Muscle layer of colon (tissue), 2 donors: ENCODE measurements around the gene NLRP5.
"Not testable (repeated sequence)": the region's sequence is repeated elsewhere in the genome, so short reads cannot be mapped to it uniquely, and the experiment has no call there.

Experiments used
- H3K27ac ChIP-seq: one replicate; pipeline ENCODE4 v1.7.0; 2013; ENCODE audit warnings: low read depth, mild to moderate bottlenecking, low read length, moderate library complexity
- H3K27me3 ChIP-seq, 2 donors: one replicate each; pipeline ENCODE4 v1.7.0; 2013; ENCODE audit warnings: low read length in 2 of 2, mild to moderate bottlenecking in 2 of 2; ENCODE audit not compliant: insufficient read depth in 2 of 2, control insufficient read depth in 1 of 2
- H3K36me3 ChIP-seq: one replicate; pipeline ENCODE4 v1.7.0; 2013; ENCODE audit warnings: mild to moderate bottlenecking, low read length; ENCODE audit not compliant: insufficient read depth
- H3K4me1 ChIP-seq: one replicate; pipeline ENCODE4 v1.7.0; 2013; ENCODE audit warnings: mild to moderate bottlenecking, low read length; ENCODE audit not compliant: insufficient read depth
- H3K4me3 ChIP-seq, 2 donors: one replicate each; pipeline ENCODE4 v1.7.0; 2013; ENCODE audit warnings: low read length in 2 of 2, low read depth in 1 of 2, mild to moderate bottlenecking in 1 of 2, moderate library complexity in 1 of 2
- H3K9ac ChIP-seq: one replicate; pipeline ENCODE4 v1.7.0; 2013; ENCODE audit warnings: low read length
- H3K9me3 ChIP-seq: one replicate; pipeline ENCODE4 v1.7.0; 2013; ENCODE audit warnings: mild to moderate bottlenecking, low read length
- donor health status: abdominal sarcoma.
- donor health status: Adenocarcinoma of cecum.

Gene NLRP5

DNA sequence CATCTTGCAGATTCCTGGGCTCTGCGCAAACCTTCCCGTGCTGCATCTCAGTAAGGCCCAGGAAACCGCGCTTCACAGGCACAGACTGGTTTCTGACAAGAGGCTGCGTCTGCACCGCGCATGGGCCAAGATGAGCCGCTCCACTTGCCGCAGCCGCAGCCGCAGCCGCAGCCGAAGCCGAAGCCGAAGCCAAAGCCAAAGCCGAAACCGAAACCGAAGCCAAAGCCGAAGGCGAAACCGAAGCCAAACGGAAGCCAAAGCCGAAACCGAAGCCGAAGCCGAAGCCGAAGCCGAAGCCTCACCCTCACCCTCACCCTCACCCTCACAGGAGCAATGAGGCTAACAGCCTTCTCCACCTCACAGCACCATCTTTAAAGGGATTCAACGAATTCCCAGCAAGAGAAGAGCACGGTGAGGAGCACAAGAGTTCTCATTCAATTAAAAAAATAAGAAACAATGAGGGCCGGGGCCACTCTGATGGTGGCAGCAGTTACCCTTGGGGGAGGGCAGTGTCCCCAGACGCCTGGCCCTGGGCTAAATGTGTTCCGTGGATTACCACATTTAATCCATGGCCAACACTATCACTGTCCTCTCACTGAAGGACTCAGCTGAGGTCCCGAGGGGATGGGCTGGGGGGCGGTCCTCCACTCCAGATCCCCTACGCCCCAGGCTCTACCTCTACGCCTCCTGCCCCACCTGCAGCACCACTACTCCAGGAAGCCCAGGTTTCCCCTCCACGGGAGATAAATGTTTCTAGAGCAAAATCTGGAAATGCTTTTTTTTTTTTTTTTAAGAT, 105.4 kb downstream of the NLRP5 start:
- peaks cover 5% of the 10 kb centered on the region for H3K4me1 ChIP-seq
- peaks cover 4% of the 10 kb centered on the region for H3K36me3 ChIP-seq
- no peak overlapping the region for H3K27ac ChIP-seq
- H3K9ac ChIP-seq: no peak overlapping the region
- no peaks in the 10 kb centered on the region for H3K9me3 ChIP-seq
- H3K27me3 ChIP-seq: no peaks in the 10 kb centered on the region
- no peak overlapping the region for H3K4me3 ChIP-seq

DNA sequence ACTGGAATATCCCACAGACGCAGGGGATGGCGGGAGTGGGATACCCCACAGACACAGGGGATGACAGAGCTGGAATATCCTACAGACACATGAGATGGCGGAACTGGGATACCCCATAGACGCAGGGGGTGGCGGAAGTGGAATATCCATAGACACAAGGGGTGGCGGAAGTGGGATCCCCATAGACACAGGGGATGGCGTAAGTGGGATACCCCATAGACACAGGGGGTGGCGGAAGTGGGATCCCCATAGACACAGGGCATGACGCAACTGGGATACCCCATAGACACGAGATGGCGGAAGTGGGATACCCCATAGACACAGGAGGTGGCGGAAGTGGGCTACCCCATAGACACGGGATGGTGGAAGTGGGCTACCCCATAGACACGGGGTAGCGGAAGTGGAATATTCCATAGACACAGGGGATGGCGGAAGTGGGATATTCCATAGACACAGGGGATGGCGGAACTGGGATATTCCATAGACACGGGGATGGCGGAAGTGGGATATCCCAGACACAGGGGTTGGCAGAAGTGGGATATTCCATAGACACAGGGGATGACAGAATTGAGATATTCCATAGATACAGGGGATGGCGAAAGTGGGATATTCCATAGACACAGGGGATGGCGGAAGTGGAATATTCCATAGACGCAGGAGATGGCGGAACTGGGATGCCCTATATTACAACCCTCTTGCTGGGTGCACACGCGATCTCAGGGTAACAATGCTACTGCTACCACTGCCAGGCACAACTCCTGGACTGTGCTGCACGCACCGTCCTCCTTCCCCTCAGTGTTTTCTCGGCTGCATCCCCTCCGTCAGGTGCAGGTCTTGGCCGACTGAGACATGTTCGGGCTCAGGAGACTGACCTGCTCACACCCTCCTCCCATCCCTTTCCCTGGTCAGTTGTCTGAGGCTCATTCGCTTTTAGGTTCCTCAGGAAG, 106.4 kb downstream of the NLRP5 start:
- Histone ChIP-seq H3K9me3 (no peaks in the 10 kb centered on the region), H3K36me3 (peaks cover 4% of the 10 kb centered on the region), H3K4me3 (no peak overlapping the region), H3K27ac (no peak overlapping the region), H3K27me3 (no peaks in the 10 kb centered on the region), H3K4me1 (peaks cover 5% of the 10 kb centered on the region), H3K9ac (no peak overlapping the region)

DNA sequence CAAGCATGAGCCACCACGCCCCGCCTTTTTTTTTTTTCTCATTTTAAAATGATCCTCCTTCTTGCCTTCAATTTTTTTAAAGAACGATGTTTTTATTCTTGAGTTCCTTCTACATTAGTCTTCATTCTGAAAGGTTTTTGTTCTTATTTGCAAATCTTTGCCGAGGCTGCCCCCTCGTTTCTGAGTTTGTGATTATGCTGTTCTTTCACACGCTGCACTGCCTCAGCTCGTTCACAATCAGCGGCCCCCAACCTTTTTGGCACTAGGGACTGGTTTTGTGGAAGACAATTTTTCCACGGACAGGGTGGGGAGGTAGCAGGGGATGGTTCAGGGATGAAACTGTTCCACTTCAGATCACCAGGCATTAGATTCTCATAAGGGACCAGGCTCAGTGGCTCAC, 107.9 kb downstream of the NLRP5 start:
- H3K4me3 ChIP-seq: no peak overlapping the region
- H3K36me3 ChIP-seq: no peaks in the 10 kb centered on the region
- no peak overlapping the region for H3K27ac ChIP-seq
- no peaks in the 10 kb centered on the region for H3K27me3 ChIP-seq
- H3K9ac ChIP-seq: no peak overlapping the region
- H3K4me1 ChIP-seq: peaks cover 5% of the 10 kb centered on the region
- no peaks in the 10 kb centered on the region for H3K9me3 ChIP-seq

DNA sequence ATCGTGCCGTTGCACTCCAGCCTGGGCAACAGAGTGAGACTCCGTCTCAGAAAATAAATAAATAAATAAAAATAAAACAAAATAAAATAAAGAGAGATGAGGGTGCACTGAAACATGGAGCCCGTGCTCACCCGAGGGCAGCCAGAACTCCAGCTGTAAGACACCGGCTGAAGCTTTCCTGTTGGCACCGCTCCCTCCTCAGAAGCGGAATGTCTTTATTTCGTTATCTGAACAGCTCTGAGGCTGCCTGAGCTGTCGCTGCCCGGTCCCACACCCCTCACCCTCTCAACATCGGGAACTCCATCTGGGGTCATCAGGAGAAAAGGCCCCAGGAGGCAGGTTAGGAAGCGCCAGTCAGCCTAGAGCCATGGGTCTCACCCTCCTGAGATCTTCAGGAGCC, 110.1 kb downstream of the NLRP5 start:
- Histone ChIP-seq H3K9me3 (no peaks in the 10 kb centered on the region), H3K27me3 (no peaks in the 10 kb centered on the region), H3K4me3 (no peak overlapping the region), H3K4me1 (no peaks in the 10 kb centered on the region), H3K36me3 (peaks cover 6% of the 10 kb centered on the region), H3K9ac (no peak overlapping the region), H3K27ac (no peak overlapping the region)

DNA sequence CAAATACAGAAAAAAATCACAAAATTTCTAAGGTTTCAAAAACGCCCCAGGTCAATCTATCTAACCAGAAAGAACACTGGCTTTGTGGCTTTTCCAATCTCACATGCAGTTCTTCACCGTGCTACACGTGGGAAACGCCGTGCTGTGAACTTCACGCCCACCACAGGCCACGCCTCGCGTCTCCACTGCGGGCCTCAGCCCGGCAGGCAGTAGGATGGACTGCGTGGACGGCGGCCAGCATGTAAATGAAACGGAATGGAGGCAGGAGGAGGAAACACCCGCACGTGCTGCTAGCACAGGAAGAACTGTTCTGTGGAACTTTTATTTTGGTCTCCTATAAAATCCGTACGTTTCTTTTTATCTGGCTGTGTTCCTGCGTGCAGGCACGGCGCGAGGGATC, 110.7 kb downstream of the NLRP5 start:
- Histone ChIP-seq H3K9me3 (no peaks in the 10 kb centered on the region), H3K27ac (no peak overlapping the region), H3K27me3 (no peaks in the 10 kb centered on the region), H3K4me1 (no peaks in the 10 kb centered on the region), H3K9ac (no peak overlapping the region), H3K4me3 (no peak overlapping the region), H3K36me3 (peaks cover 6% of the 10 kb centered on the region)

DNA sequence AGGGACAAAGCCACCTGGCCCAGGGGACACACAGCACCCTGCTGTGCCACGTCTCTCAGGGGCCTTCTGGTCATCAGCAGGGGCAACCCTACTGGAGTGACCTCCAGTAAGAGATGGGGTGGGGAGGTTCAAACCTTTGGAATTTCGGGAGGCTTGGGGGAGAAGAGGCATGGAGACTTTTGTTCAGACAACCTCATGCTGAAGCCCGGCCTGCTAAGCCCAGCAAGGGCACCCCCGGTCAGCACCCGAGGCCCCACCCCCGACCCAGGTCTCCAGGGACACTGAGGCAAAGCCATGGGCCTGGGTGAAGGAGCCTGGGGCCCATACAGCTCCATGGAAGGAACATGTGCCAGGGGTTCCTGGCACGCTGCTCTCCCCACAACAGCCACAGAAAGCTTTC, 111.2 kb downstream of the NLRP5 start:
- Histone ChIP-seq H3K36me3 (peaks cover 6% of the 10 kb centered on the region), H3K9ac (no peak overlapping the region), H3K4me1 (no peaks in the 10 kb centered on the region), H3K27me3 (no peaks in the 10 kb centered on the region), H3K4me3 (no peak overlapping the region), H3K27ac (no peak overlapping the region), H3K9me3 (no peaks in the 10 kb centered on the region)

DNA sequence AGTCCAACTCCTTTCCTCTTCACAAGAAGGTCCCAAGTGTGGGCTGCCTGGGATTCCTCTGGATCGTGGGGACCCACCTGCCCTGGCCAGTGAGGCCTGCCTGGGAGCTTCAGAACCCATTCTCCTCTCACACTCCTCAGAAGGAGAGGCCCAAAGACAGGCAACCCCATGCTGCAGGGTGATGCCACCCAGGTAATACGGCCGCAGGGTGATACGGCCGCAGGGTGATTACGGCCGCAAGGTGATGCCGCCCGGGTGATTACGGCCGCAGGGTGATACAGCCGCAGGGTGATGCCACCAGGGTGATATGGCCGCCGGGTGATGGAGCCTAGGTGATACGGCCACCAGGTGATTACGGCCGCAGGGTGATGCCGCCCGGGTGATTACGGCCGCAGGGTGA, 111.7 kb downstream of the NLRP5 start:
- H3K4me1 ChIP-seq, H3K27me3 ChIP-seq, H3K9ac ChIP-seq, H3K9me3 ChIP-seq, H3K27ac ChIP-seq, H3K36me3 ChIP-seq, H3K4me3 ChIP-seq: not testable (repeated sequence)

DNA sequence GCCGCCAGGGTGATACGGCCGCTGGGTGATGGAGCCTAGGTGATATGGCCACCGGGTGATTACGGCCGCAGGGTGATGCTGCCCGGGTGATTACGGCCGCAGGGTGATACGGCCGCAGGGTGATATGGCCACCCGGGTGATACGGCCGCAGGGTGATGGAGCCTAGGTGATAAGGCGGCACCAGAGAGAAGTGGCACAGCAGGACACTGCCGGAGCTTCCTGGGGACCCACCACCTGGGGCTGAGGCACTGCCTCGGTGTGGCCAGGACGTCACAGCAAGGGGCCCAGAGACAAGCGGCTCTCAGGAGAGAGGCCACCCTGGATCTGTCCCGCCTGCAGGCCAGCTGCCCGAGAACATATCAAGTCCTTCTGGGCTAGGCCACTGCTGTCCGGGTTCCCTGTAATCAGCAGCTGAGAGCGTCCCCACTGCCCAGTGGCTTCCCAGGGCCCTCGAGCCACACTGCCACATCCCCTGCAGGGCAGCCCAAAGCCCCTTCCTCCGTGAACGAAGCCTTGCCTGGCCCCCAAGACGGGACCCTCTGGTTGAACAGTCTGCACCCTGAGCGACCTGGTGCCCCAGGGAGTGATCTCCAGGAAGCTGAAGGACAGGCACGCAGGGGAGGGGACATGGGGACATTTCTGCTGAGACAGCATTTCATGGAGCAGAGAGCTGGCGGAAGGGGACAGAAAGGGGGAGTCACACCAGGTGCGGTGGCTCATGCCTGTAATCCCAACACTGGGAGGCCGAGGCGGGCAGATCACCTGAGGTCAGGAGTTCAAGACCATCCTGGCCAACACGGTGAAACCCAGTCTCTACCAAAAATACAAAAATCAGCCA, 112.4 kb downstream of the NLRP5 start:
- Histone ChIP-seq H3K4me3 (no peak overlapping the region), H3K4me1 (no peaks in the 10 kb centered on the region), H3K9me3 (no peaks in the 10 kb centered on the region), H3K27me3 (no peaks in the 10 kb centered on the region), H3K9ac (no peak overlapping the region), H3K36me3 (peaks cover 6% of the 10 kb centered on the region), H3K27ac (no peak overlapping the region)

DNA sequence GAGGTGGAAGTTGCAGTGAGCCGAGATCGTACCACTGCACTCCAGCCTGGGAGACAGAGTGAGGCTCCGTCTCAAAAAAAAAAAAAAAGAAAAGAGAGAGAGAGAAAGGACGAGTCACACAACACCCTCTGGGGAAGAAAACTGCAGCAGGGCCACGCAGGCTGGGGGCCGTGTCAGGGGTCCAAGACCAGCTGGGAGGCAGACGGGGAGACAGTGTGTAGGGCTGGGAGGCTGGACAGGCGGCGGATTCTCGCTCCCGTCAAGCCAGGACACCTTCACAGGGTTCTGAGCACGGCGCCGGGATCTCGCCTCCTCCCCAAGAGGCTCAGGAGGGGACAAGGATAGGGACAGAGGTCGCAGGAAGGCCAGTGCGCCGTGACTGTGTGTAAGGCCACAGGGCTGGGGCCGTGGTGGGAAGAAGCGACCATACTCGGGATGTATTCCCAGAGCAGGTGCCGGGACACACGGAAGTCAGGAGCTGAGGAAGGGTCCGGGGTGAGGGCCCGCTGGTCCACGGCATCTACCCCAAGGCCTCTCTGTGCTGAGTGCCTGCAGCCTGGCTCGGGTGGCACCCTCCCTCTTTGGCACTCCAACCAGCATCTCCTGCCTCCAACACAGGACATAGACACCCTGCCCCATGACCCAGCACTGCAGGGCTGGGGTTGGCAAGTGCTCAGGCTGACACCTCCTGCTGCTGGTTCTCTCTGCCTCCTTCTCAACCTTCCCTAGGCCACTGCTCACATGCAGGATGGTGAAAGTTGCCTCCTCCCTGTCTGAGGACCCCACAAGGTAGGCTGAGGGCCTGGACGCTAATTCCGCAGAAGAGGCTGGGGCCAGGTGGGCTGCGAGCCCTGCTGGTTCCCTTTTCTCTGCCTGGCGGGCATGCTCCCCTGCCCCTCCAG, 113.3 kb downstream of the NLRP5 start:
- peaks cover 6% of the 10 kb centered on the region for H3K36me3 ChIP-seq
- no peak overlapping the region for H3K27ac ChIP-seq
- H3K27me3 ChIP-seq: no peaks in the 10 kb centered on the region
- H3K4me3 ChIP-seq: no peak overlapping the region
- H3K9me3 ChIP-seq: no peaks in the 10 kb centered on the region
- H3K4me1 ChIP-seq: peaks cover 5% of the 10 kb centered on the region
- no peak overlapping the region for H3K9ac ChIP-seq

DNA sequence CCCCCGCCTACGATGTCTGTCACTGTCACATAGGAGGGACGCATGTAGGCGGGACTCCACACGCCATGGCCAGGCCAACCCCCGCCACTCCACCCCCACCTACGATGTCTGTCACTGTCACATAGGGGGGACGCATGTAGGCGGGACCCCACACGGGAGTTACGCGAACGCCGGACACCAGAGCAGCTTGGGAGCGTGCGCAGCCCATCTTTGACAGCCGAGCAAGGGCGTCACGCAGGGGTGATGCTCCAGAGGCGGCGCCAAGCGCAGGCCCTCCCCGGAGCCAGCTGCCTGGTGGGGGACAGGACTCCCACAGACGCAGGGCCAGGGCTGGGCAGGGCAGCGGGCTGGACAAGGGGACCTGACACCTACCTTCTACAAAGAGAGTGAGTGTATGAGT, 114.5 kb downstream of the NLRP5 start:
- Histone ChIP-seq H3K9me3 (no peaks in the 10 kb centered on the region), H3K27ac (no peak overlapping the region), H3K4me3 (no peak overlapping the region), H3K4me1 (peaks cover 14% of the 10 kb centered on the region), H3K36me3 (peaks cover 6% of the 10 kb centered on the region), H3K9ac (no peak overlapping the region), H3K27me3 (no peaks in the 10 kb centered on the region)
